NT2/D1 (cell line): ENCODE data around the gene TOM1L2.

Experiments
- SUZ12 ChIP-seq: IDR thresholded peaks from 2 replicates; pipeline ENCODE4 v1.6.1; 2011; ENCODE audit not compliant: insufficient read length, insufficient read depth; ENCODE audit errors: extremely low read depth
- YY1 ChIP-seq: IDR thresholded peaks from 2 replicates; pipeline ENCODE4 v1.6.1; 2011; ENCODE audit not compliant: insufficient read length, insufficient read depth
- ZNF274 ChIP-seq: IDR thresholded peaks from 2 replicates; pipeline ENCODE4 v1.6.1; 2011; ENCODE audit warnings: mild to moderate bottlenecking, low read depth, low read length

GRCh38 chr17:17839791-17840707, 132.2 kb downstream of the TOM1L2 start:
- TF ChIP-seq ZNF274 (no peak), YY1 (no peak), SUZ12 (no peak)
